Endothelial cell of umbilical vein (primary cell): ENCODE data around the gene MROH9.

Experiments
- POLR2AphosphoS5 ChIP-seq: IDR thresholded peaks from 2 replicates; pipeline ENCODE4 v1.6.1; 2012; ENCODE audit warnings: low read depth, mild to moderate bottlenecking, control low read depth, low read length, moderate library complexity; ENCODE audit not compliant: insufficient read depth
- TF ChIP-seq, protein P1 (sequence below), 2 donors: IDR thresholded peaks; 1 replicate in 1 of 2; 2 replicates in 1 of 2; pipeline ENCODE4 v1.5.1; 2011; ENCODE audit warnings: low read length in 2 of 2, mild to moderate bottlenecking in 2 of 2, moderate library complexity in 2 of 2, control low read depth in 1 of 2, inconsistent platforms in 1 of 2, low read depth in 1 of 2; ENCODE audit not compliant: insufficient read depth in 1 of 2; ENCODE audit errors: extremely low read depth in 1 of 2

DNA sequence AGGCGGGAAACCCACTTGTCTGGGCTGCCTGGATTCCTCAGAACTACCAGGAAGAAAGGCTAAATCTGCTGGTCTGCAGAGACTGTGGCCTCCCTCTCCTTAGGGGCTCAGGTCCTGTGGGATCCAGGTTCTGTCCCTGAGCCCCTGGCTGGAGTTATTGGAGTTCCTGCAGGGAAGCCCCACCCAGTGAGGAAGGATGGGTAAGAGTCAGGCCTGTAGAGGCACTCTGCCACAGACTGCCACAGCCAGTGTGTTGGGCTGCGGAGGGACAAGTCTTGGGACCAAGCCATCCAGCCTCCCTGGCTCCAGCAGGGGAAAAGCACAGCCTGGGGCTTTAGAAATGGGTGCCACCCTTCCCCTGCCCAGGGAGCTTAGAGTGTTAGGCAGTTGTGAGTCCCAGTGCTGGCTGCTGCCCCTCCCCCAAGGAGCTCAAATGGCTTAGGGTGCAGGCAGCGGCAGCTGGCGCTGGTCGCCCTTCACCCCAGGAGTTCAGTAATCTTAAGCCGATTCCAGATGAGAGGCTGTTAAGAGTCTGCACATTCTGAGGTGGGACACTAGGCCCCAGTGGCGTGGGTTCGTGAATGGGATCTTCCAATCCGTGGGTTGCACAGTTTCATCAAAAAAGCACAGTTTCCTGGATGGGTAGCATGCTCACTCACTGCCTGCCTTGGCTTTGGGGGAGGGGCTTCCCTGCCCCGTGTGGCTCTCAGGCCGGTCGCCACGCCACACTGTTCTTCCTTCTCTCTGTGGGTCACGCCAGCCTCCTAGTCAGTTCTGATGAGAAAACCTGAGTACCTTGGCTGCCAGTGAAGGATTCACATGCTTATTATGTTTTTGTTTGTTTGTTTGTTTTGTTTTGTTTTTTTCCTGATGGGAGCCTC, 97.7 kb downstream of the MROH9 start:
- no peak for TF ChIP-seq POLR2AphosphoS5
- TF ChIP-seq, protein P1, sequence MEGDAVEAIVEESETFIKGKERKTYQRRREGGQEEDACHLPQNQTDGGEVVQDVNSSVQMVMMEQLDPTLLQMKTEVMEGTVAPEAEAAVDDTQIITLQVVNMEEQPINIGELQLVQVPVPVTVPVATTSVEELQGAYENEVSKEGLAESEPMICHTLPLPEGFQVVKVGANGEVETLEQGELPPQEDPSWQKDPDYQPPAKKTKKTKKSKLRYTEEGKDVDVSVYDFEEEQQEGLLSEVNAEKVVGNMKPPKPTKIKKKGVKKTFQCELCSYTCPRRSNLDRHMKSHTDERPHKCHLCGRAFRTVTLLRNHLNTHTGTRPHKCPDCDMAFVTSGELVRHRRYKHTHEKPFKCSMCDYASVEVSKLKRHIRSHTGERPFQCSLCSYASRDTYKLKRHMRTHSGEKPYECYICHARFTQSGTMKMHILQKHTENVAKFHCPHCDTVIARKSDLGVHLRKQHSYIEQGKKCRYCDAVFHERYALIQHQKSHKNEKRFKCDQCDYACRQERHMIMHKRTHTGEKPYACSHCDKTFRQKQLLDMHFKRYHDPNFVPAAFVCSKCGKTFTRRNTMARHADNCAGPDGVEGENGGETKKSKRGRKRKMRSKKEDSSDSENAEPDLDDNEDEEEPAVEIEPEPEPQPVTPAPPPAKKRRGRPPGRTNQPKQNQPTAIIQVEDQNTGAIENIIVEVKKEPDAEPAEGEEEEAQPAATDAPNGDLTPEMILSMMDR (IDR thresholded peaks at IDR 0.05; ENCODE audit: extremely low read depth in 1 of 2, insufficient read depth in 1 of 2, low read depth in 1 of 2, low read length in 2 of 2), result no peak
